Panc1 (cell line): Measurements from ENCODE around the gene ADAM10. TPM values are rescaled to one million over a fixed set of nuclear protein-coding genes. Genes with fewer than 3 reads are reported as not detected.

Source experiments
- ATAC-seq: fragments of 200-7000 bp; cut with Tn5 transposase; 2 replicates; pipeline ENCODE4 v1.9.1; 2020; ENCODE audit warnings: mild to moderate bottlenecking, moderate library complexity
- BruUV-seq: library from RNA; stranded (reverse); fragments of 400-500 nt; replicated peaks from 2 replicates; lab custom pipeline; 2021; lab: Mats Ljungman, UMichigan
- CTCF ChIA-PET: fragments of 300-600 bp; sonication (Branson Sonifier 250); formaldehyde crosslinking; loops from one replicate; lab custom pipeline; 2022; ENCODE audit warnings: antibody characterized with exemption; lab: Charles Lee
- POLR2A ChIA-PET: fragments of 300-600 bp; sonication (Branson Sonifier 250); formaldehyde crosslinking; loops from one replicate; lab custom pipeline; 2022; ENCODE audit warnings: antibody characterized with exemption; lab: Charles Lee
- DNase-seq: peaks from one replicate; pipeline ENCODE4 v3.0.0-alpha.2; 2010; ENCODE audit warnings: low read depth, low spot score
- H3K27ac ChIP-seq: 2 replicates; pipeline ENCODE4 v1.5.1; 2011; ENCODE audit warnings: mild to moderate bottlenecking, low read length, inconsistent platforms
- H3K27me3 ChIP-seq: fragments of 200-500 bp; sonication (Bioruptor generic); 2 replicates; pipeline ENCODE4 v1.6.0; 2014; ENCODE audit warnings: low read length, inconsistent platforms; ENCODE audit not compliant: control insufficient read depth, insufficient read depth
- H3K36me3 ChIP-seq: fragments of 200-500 bp; sonication (Bioruptor generic); 2 replicates; pipeline ENCODE4 v1.5.1; 2014; ENCODE audit warnings: inconsistent platforms, mild to moderate bottlenecking, low read length, moderate library complexity; ENCODE audit not compliant: control insufficient read depth, insufficient read depth
- H3K4me1 ChIP-seq: 2 replicates; pipeline ENCODE4 v1.5.1; 2011; ENCODE audit warnings: inconsistent platforms, mild to moderate bottlenecking, low read length, moderate library complexity; ENCODE audit not compliant: control insufficient read depth, insufficient read depth
- H3K4me3 ChIP-seq, 2 experiments: 2 replicates each; pipeline ENCODE4 v1.5.1; 2011 to 2012; ENCODE audit warnings: low read depth in 2 of 2, low read length in 2 of 2, mild to moderate bottlenecking in 2 of 2, inconsistent platforms in 1 of 2, moderate library complexity in 1 of 2
- H3K9me3 ChIP-seq: fragments of 200-500 bp; sonication (Bioruptor generic); 2 replicates; pipeline ENCODE4 v1.5.1; 2014; ENCODE audit warnings: low read depth, mild to moderate bottlenecking, inconsistent platforms, low read length, moderate library complexity; ENCODE audit not compliant: control insufficient read depth, insufficient read depth
- POLR2AphosphoS5 ChIP-seq: IDR thresholded peaks from 2 replicates; pipeline ENCODE4 v1.6.1; 2012; ENCODE audit warnings: mild to moderate bottlenecking, low read depth, low read length, moderate library complexity
- SIN3A ChIP-seq: IDR thresholded peaks from 2 replicates; pipeline ENCODE4 v1.6.1; 2012; ENCODE audit warnings: low read depth, mild to moderate bottlenecking, low read length, moderate library complexity, borderline replicate concordance; ENCODE audit not compliant: insufficient read depth
- TCF7L2 ChIP-seq: IDR thresholded peaks from 2 replicates; pipeline ENCODE4 v1.6.1; 2011; ENCODE audit warnings: mild to moderate bottlenecking, low read depth, low read length, inconsistent platforms
- in situ Hi-C: cut with HindIII; loops from 2 replicates; pipeline ENCODE4 v1.10.0; 2016; ENCODE audit warnings: low sequenced_read_pairs, low pct_unique_long_range_greater_than_20kb
- intact Hi-C: fragments of 100-400 bp; cut with micrococcal nuclease; formaldehyde crosslinking; loops from one replicate; pipeline ENCODE4 v1.10.0; 2022; ENCODE audit not compliant: unreplicated experiment
- total RNA-seq: library from RNA; stranded (reverse); gene quantifications from one replicate; pipeline ENCODE4 v1.2.1, GENCODE V29; 2021; ENCODE audit not compliant: unreplicated experiment
- TF ChIP-seq, protein P1 (sequence below): fragments of 450-650 bp; IDR thresholded peaks from 2 replicates; pipeline ENCODE4 v1.5.1; 2017; ENCODE audit warnings: mild to moderate bottlenecking
- TF ChIP-seq, protein P2 (sequence below), 2 experiments: IDR thresholded peaks; 2 replicates each; pipeline ENCODE4 v1.6.1; 2011 to 2012; ENCODE audit warnings: low read depth in 2 of 2, control low read depth in 1 of 2, low read length in 1 of 2, mild to moderate bottlenecking in 1 of 2, moderate library complexity in 1 of 2; ENCODE audit not compliant: insufficient read depth in 1 of 2

Gene ADAM10
- total RNA-seq, 1 experiment from 2014 or later = 176 TPM

DNA sequence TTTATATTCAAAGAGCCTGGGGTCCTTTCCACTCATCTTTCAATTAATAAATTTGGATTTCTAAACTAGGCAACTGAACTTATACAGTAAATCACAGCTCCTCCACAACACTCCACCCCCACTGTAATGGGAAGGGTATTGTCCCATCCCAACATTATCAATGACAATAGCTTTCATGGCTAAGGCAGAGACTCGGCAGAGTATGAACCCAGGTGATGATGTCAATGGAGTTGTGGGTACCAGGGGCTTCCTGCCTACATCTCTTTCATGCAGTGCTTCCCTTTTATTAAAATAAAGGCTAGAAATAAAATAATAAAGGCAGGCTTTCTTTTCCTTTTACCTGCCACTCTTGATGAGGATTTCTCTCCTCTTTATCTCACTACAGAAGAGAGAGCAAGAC lies 109.5 kb downstream of the ADAM10 start:
- no peaks in the 10 kb centered on the region for H3K9me3 ChIP-seq
- H3K36me3 ChIP-seq = peaks cover 10% of the 10 kb centered on the region
- no peak overlapping the region for H3K4me3 ChIP-seq
- TF ChIP-seq, protein P1, sequence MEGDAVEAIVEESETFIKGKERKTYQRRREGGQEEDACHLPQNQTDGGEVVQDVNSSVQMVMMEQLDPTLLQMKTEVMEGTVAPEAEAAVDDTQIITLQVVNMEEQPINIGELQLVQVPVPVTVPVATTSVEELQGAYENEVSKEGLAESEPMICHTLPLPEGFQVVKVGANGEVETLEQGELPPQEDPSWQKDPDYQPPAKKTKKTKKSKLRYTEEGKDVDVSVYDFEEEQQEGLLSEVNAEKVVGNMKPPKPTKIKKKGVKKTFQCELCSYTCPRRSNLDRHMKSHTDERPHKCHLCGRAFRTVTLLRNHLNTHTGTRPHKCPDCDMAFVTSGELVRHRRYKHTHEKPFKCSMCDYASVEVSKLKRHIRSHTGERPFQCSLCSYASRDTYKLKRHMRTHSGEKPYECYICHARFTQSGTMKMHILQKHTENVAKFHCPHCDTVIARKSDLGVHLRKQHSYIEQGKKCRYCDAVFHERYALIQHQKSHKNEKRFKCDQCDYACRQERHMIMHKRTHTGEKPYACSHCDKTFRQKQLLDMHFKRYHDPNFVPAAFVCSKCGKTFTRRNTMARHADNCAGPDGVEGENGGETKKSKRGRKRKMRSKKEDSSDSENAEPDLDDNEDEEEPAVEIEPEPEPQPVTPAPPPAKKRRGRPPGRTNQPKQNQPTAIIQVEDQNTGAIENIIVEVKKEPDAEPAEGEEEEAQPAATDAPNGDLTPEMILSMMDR = no peak
- TF ChIP-seq TCF7L2 (no peak), SIN3A (no peak), POLR2AphosphoS5 (no peak)
- TF ChIP-seq, protein P2, sequence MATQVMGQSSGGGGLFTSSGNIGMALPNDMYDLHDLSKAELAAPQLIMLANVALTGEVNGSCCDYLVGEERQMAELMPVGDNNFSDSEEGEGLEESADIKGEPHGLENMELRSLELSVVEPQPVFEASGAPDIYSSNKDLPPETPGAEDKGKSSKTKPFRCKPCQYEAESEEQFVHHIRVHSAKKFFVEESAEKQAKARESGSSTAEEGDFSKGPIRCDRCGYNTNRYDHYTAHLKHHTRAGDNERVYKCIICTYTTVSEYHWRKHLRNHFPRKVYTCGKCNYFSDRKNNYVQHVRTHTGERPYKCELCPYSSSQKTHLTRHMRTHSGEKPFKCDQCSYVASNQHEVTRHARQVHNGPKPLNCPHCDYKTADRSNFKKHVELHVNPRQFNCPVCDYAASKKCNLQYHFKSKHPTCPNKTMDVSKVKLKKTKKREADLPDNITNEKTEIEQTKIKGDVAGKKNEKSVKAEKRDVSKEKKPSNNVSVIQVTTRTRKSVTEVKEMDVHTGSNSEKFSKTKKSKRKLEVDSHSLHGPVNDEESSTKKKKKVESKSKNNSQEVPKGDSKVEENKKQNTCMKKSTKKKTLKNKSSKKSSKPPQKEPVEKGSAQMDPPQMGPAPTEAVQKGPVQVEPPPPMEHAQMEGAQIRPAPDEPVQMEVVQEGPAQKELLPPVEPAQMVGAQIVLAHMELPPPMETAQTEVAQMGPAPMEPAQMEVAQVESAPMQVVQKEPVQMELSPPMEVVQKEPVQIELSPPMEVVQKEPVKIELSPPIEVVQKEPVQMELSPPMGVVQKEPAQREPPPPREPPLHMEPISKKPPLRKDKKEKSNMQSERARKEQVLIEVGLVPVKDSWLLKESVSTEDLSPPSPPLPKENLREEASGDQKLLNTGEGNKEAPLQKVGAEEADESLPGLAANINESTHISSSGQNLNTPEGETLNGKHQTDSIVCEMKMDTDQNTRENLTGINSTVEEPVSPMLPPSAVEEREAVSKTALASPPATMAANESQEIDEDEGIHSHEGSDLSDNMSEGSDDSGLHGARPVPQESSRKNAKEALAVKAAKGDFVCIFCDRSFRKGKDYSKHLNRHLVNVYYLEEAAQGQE (IDR thresholded peaks at IDR 0.05; ENCODE audit: insufficient read depth in 1 of 2, low read depth in 2 of 2, low read length in 1 of 2) = no peak
- ChIA-PET POLR2A (no interaction called here), CTCF (no interaction called here)
- no peaks in the 10 kb centered on the region for H3K27me3 ChIP-seq
- no TSS peak for BruUV-seq
- intact Hi-C loops (no loop called here), in situ Hi-C loops (no loop called here)
- no peaks in the 10 kb centered on the region for H3K4me1 ChIP-seq
- no peak for DNase-seq
- H3K27ac ChIP-seq = no peak overlapping the region
- no peak for ATAC-seq

DNA sequence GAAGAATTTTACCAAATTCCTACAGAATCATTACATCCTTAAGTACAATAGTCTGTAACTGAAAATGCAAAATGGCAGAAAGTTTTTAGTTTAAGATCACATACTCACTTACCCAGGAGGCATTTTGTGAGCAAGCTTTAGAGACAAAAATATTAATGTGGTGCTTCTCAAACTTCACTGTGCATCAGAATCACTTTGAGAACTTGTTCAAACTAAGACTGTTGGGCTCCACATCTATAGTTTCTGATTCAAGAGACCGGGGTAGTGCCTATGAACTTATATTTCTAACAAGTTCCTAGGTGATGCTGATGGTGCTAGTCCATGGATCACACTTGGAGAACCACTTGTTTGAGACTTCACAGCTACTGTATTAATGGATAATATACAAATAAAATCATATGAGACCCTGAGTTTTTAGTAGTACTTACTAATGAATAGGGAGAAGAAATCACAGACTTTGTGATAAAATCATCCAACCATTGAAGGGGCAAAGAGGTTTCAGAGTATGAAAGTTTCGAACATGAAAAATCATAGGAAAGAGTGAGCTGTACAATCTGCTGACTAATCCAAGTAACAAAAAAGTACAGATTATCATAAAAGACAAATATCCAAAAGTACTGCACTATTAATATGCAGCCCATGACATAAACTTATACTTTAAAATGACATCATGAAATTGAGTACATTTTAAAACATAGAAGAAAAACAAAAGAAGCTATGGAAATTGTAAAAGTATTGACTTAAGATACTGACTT lies 110.3 kb downstream of the ADAM10 start:
- intact Hi-C loops = no loop called here
- ChIA-PET POLR2A (interaction anchor here (0.6 kb wide), 2 partner anchors 131 to 317 kb away, joined by 3 to 4 read pairs; no protein-coding TSS in a partner anchor), CTCF (no interaction called here)
- H3K9me3 ChIP-seq = no peaks in the 10 kb centered on the region
- H3K27ac ChIP-seq = no peak overlapping the region
- no peak for ATAC-seq
- TF ChIP-seq POLR2AphosphoS5 (no peak), TCF7L2 (no peak), SIN3A (no peak)
- TF ChIP-seq, protein P2 (IDR thresholded peaks at IDR 0.05; ENCODE audit: insufficient read depth in 1 of 2, low read depth in 2 of 2, low read length in 1 of 2) = no peak
- TF ChIP-seq, protein P1 = no peak
- peaks cover 10% of the 10 kb centered on the region for H3K36me3 ChIP-seq
- DNase-seq = no peak
- no peaks in the 10 kb centered on the region for H3K4me1 ChIP-seq
- H3K4me3 ChIP-seq = no peak overlapping the region
- H3K27me3 ChIP-seq = no peaks in the 10 kb centered on the region
- no TSS peak for BruUV-seq
- in situ Hi-C loops = no loop called here
